Suprapubic skin (tissue), 4 donors: ENCODE data around the gene FREY1. TPM values are rescaled to one million over a fixed set of nuclear protein-coding genes. Genes with fewer than 3 reads are reported as not detected.

Source experiments
- DNase-seq, 2 donors: peaks; one replicate each; pipeline ENCODE4 v3.0.0-alpha.2; 2019; ENCODE audit warnings: low spot score in 2 of 2
- H3K27ac ChIP-seq: fragments of 200-600 bp; sonication (generic); one replicate; pipeline ENCODE4 v1.5.1; 2019
- H3K27me3 ChIP-seq: fragments of 200-600 bp; sonication (generic); one replicate; pipeline ENCODE4 v1.5.1; 2019
- H3K36me3 ChIP-seq: fragments of 200-600 bp; sonication (generic); one replicate; pipeline ENCODE4 v1.5.1; 2019
- H3K4me1 ChIP-seq: fragments of 200-600 bp; sonication (generic); one replicate; pipeline ENCODE4 v1.5.1; 2019
- H3K4me3 ChIP-seq: fragments of 200-600 bp; sonication (generic); one replicate; pipeline ENCODE4 v1.5.1; 2019; ENCODE audit warnings: mild to moderate bottlenecking
- H3K9me3 ChIP-seq: fragments of 200-600 bp; sonication (generic); one replicate; pipeline ENCODE4 v1.5.1; 2019
- EP300 ChIP-seq: sonication (generic); formaldehyde crosslinking; IDR thresholded peaks from one replicate; pipeline ENCODE4 v1.6.1; 2017; ENCODE audit warnings: antibody characterized with exemption
- POLR2A ChIP-seq, 2 donors: fragments of 450-650 bp; IDR thresholded peaks; one replicate each; pipeline ENCODE4 v1.6.1; 2017; ENCODE audit warnings: antibody characterized with exemption in 2 of 2, mild to moderate bottlenecking in 2 of 2, moderate library complexity in 2 of 2
- POLR2AphosphoS5 ChIP-seq, 3 donors: sonication (generic); formaldehyde crosslinking; IDR thresholded peaks; one replicate each; pipeline ENCODE4 v1.6.1; 2017; ENCODE audit warnings: antibody characterized with exemption in 3 of 3
- WGBS: methylation state at CpG from one replicate; pipeline ENCODE4 v1.1.5; 2018; 5-methylcytosine and 5-hydroxymethylcytosine counted together
- total RNA-seq, 4 donors: library from RNA; depleted of rRNA; stranded (reverse); fragments of >200 nt; gene quantifications; one replicate each; pipeline ENCODE4 v1.1.0, GENCODE V29; 2016
- TF ChIP-seq, protein P1 (sequence below), 2 donors: fragments of 200-600 bp in 1 of 2; fragments of 450-650 bp in 1 of 2; sonication (generic) in 1 of 2; IDR thresholded peaks; one replicate each; pipeline ENCODE4 v1.5.1; 2016 to 2019; ENCODE audit warnings: antibody characterized with exemption in 2 of 2, mild to moderate bottlenecking in 1 of 2, moderate library complexity in 1 of 2

Gene FREY1
- total RNA-seq, 4 donors from 2014 or later, result 1.7 to 3.7 (median 1.7) TPM; not detected in 1

DNA sequence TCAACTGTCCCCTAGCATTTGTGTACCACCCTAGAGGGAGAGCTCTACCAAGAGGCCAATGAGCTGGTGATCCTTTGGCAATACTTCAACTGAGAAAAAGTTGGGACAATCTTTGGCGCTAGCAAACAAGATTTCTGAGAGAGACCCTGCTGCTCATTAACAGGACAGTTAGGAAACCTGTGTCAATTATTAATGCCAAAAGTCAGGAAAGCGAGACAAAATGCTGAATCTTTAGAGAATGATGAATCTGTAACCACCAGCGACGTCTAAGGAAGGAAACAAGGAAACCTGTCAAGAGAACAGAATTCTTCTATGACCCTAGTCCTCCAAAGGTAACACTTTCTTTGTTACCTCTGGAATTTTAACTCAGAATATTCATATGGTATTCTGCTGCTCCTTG lies 35.3 kb upstream of the FREY1 start:
- Histone ChIP-seq H3K9me3 (no peaks in the 10 kb centered on the region), H3K27me3 (no peaks in the 10 kb centered on the region), H3K27ac (no peak overlapping the region), H3K36me3 (peaks cover 61% of the 10 kb centered on the region), H3K4me3 (no peak overlapping the region), H3K4me1 (no peaks in the 10 kb centered on the region)
- no peak for TF ChIP-seq POLR2AphosphoS5 (IDR thresholded peaks at IDR 0.05)
- TF ChIP-seq EP300, result no peak
- no peak for TF ChIP-seq POLR2A (IDR thresholded peaks at IDR 0.05)
- TF ChIP-seq, protein P1, sequence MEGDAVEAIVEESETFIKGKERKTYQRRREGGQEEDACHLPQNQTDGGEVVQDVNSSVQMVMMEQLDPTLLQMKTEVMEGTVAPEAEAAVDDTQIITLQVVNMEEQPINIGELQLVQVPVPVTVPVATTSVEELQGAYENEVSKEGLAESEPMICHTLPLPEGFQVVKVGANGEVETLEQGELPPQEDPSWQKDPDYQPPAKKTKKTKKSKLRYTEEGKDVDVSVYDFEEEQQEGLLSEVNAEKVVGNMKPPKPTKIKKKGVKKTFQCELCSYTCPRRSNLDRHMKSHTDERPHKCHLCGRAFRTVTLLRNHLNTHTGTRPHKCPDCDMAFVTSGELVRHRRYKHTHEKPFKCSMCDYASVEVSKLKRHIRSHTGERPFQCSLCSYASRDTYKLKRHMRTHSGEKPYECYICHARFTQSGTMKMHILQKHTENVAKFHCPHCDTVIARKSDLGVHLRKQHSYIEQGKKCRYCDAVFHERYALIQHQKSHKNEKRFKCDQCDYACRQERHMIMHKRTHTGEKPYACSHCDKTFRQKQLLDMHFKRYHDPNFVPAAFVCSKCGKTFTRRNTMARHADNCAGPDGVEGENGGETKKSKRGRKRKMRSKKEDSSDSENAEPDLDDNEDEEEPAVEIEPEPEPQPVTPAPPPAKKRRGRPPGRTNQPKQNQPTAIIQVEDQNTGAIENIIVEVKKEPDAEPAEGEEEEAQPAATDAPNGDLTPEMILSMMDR (IDR thresholded peaks at IDR 0.05), result no peak
- WGBS, result 93% methylated on average over 4 of the region's 4 CpGs
- DNase-seq, result no peak

DNA sequence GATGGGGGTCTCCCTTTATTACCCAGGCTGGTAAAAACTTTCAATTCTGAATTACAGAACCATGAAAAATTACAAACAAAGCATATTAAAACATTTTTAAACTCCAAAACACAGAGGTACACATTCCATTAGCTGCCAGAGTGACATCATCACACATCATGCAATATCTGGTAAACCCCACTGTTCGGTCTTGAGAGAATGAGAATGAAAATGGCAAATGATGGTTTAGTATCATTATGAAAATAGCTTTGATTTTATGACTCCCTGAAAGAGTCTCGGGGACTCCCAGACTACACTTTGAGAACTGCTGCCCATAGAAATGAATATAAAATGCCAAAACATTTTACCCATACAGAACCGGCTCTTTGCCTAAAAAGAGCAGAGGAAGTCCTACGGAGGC lies 34.2 kb upstream of the FREY1 start:
- TF ChIP-seq POLR2A (IDR thresholded peaks at IDR 0.05) (no peak), EP300 (no peak), POLR2AphosphoS5 (IDR thresholded peaks at IDR 0.05) (no peak)
- TF ChIP-seq, protein P1 (IDR thresholded peaks at IDR 0.05), result no peak
- H3K36me3 ChIP-seq, result peaks cover 66% of the 10 kb centered on the region
- no peak overlapping the region for H3K27ac ChIP-seq
- H3K4me3 ChIP-seq, result no peak overlapping the region
- H3K9me3 ChIP-seq, result no peaks in the 10 kb centered on the region
- H3K27me3 ChIP-seq, result no peaks in the 10 kb centered on the region
- 91% methylated on average over 4 of the region's 4 CpGs for WGBS
- no peak for DNase-seq
- no peaks in the 10 kb centered on the region for H3K4me1 ChIP-seq

DNA sequence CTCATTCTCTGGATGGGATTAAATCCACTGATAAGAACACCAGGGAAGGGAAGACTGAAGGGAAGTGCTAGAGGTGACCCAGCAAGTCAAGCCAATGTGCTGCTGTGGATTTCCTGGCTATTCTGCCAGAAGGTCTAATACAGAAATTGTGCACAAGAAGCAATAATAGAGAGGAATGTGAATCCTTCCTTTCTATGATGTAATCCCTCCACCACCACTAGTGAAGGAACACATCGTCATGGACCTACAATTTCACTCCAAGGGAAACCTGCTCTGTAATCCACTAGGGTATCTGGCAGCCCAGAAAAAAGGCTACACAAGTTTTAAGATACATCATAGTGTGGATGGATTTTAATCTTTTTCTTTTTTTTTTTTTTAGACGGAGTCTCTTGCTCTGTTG lies 32.8 kb upstream of the FREY1 start:
- peaks cover 62% of the 10 kb centered on the region for H3K36me3 ChIP-seq
- no peak for DNase-seq
- H3K27me3 ChIP-seq, result no peaks in the 10 kb centered on the region
- H3K4me3 ChIP-seq, result no peak overlapping the region
- peaks cover 3% of the 10 kb centered on the region for H3K4me1 ChIP-seq
- H3K27ac ChIP-seq, result no peak overlapping the region
- 79% methylated on average over 2 of the region's 2 CpGs for WGBS
- H3K9me3 ChIP-seq, result no peaks in the 10 kb centered on the region
- TF ChIP-seq POLR2AphosphoS5 (IDR thresholded peaks at IDR 0.05) (no peak), POLR2A (IDR thresholded peaks at IDR 0.05) (no peak)

DNA sequence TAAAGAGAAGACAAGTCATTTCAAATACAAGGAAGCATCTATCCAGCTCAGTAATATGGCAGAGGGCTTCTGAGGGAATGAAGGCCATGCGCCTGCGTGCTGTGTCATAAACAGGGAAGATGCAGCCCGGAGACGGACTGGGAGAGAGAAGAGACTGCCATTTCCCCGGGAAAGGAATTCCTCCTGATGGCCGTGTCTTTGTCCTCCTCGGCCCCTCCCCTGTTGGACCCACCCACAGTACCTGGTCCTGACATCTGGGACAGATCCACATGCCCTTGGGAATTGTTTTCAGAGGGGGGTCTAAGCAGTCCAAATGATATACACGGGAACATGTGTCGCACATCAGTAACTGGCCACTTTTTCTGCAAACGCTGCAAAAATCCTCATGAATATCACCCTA lies 30.8 kb upstream of the FREY1 start:
- peaks cover 62% of the 10 kb centered on the region for H3K36me3 ChIP-seq
- WGBS, result 87% methylated on average over 10 of the region's 10 CpGs

GRCh38 chr11:45936511-45937054 lies 29.5 kb upstream of the FREY1 start:
- H3K4me1 ChIP-seq, result peaks cover 32% of the 10 kb centered on the region
- no peaks in the 10 kb centered on the region for H3K27me3 ChIP-seq
- no peak for DNase-seq
- WGBS, result 80% methylated on average over 4 of the region's 4 CpGs
- no peak for TF ChIP-seq POLR2A (IDR thresholded peaks at IDR 0.05)
- TF ChIP-seq, protein P1 (IDR thresholded peaks at IDR 0.05), result no peak
- TF ChIP-seq EP300, result no peak
- no peak for TF ChIP-seq POLR2AphosphoS5 (IDR thresholded peaks at IDR 0.05)
- peaks cover 51% of the 10 kb centered on the region for H3K36me3 ChIP-seq
- H3K4me3 ChIP-seq, result no peak overlapping the region
- no peaks in the 10 kb centered on the region for H3K9me3 ChIP-seq
- H3K27ac ChIP-seq, result no peak overlapping the region

More for the DNA sequence above, 30.8 kb upstream of the FREY1 start:
- peaks cover 19% of the 10 kb centered on the region for H3K4me1 ChIP-seq
- DNase-seq, result no peak
- no peaks in the 10 kb centered on the region for H3K9me3 ChIP-seq
- no peak overlapping the region for H3K27ac ChIP-seq
- H3K27me3 ChIP-seq, result no peaks in the 10 kb centered on the region
- no peak overlapping the region for H3K4me3 ChIP-seq
- TF ChIP-seq, protein P1 (IDR thresholded peaks at IDR 0.05), result no peak
- TF ChIP-seq POLR2AphosphoS5 (IDR thresholded peaks at IDR 0.05) (no peak), EP300 (no peak), POLR2A (IDR thresholded peaks at IDR 0.05) (no peak)
